CD4-positive, alpha-beta T cell treated with Interleukin-12 subunit alpha and Interleukin-12 subunit beta, for 1 hour (primary cell): ENCODE results near the gene COL5A2.

Experiments
- DNase-seq: peaks from one replicate; pipeline ENCODE4 v3.0.0-alpha.2; 2020

The COL5A2 gene

DNA sequence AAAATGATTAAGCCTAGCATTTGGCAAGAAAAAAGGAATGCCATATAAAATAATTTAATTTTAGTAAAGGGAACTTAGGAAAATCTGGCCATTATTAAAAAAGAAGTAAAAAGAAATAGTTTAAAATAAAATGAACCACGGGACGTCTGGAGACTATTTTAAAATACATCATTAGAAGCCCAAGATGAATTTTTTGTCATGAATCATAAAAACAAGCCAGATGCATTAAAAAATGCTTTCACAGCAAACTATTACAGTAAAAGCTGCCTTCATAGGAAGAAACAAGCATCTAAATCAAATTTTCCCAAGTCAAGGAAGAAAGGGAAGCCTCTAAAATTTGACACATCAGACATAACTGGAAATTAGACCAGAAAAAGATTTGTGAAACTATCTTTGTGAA is 33.0 kb downstream of the COL5A2 start:
- no peak for DNase-seq

DNA sequence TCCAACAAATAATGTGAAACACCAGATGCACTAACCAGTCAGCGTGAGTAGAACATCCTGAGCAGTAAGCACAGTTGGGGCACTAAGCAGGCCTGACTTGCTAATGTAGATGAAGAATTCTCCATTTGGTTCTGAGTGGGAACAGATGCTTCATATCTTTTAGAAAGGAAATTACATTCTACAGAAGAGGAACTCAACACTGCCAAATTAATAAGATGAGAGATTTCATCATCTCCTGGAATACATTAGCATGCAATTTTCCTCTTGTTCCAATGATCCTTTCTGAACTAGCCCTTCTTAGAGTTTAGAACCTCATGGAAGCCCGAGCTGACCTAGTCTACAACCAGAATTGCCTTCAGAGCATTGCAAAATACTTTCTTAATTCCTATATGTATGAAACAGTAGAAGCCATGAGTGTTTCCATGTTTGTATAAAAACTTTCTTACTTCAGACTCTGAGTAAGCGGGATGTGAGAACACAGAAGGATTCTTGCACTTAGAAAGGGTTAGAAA is 34.8 kb downstream of the COL5A2 start:
- DNase-seq: no peak

DNA sequence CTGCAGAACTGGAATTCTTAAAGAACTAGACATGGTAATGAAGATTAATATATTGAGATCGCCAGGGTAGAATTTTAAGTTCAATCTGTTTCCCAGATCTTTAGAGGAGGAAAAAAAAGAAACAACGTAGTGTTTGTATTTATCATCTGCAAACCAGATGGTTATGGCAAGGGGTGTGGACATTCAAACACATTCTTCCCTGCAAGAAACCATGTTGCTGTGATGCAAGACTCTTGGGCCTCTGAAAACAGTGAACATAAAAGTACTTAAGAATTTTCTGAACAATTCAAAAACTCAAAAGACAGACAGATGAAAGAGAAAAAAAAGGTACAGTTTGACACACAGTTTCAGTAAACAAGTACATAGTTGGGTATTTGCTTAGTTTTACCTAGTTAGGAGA is 35.6 kb downstream of the COL5A2 start:
- no peak for DNase-seq

DNA sequence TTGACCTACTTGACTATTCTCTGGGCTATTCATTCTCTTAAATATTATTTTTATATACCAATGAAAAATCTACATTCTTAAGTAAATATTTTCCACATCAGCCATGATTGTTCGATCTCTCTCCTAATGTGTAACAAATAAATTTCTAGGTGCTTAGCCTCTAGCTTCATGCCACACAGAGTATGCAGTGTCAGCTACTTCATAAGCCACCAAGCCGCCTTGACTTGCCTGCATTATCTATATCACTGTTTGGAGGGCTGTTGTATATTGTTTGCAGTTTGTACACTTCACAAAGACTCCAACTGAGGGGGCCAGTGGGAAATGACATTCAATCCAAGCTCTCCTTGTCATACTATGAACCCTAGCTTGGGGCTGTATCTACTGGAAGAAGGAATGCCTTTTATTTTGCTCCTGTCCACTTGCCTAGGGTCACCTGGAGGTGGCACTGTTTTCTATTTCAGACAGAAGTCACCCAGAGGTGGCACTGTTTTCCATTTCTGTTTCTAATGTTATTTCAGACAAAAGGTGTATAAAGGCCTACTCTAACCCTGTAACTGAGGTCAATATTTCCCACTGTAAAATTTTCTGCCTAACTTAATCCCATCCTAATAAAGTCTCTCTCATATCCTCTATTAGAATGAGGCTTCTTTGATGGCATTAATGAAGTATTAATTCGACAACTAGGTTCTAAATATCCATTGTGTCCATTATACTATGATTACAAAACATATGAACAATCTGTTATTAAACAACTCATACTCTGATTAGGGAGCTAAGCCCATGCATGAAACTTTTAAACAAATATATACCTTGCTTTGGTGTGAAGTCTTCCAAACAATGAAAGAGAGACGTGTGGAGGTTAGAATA is 36.4 kb downstream of the COL5A2 start:
- peak; percentile 62 for DNase-seq

DNA sequence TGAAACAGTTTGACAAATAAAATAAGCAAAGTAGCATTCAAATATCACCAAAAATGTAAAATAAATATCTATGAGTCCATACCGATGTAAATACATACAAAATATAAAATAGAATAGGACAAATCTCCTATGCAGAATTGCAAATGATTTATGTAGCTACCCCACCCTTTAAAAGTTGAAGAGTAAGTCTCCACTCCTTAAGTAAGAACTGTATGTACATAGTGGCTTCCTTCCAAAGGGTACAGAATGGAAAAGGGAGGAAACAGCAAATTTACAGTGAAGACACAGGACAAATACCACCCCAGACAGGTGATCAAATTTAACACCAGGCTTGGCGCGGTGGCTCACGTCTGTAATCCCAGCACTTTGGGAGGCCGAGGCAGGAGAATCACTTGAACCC is 40.8 kb downstream of the COL5A2 start:
- no peak for DNase-seq

DNA sequence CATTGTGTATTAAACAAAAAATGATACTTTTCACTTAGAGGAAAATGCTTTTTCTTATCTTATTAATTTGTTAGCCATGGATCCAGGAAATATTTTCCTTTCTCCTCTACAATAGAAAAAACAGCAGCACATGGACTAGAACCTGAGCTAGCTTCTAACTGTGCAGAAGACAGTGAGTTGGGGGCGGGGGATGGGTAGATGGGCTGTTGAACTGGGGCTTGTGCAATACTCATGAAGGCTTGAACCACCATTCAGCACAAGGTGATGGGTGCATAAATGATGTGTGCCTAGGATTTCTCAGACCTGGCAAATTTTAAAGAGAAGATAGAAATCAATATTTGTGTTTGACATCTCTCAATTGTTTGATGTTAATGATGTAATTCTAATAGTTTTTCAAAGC is 42.0 kb downstream of the COL5A2 start:
- no peak for DNase-seq

DNA sequence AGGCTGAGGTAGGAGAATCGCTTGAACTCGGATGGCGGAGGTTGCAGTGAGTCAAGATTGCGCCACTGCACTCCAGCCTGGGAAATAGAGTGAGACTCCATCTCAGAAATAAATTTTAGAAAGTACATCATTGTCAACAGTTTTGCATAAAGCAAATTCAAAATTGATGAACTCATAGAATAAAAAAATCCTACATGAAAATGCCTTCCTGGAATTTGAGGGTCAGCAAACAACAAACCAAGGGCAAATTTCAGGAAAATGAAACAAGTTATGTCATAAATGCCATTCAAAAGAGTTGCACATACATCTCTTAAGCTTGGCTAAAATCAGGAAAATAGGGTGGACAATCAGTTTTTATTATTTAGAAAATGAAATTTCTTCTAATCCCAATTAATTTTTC is 45.1 kb downstream of the COL5A2 start:
- DNase-seq: no peak

DNA sequence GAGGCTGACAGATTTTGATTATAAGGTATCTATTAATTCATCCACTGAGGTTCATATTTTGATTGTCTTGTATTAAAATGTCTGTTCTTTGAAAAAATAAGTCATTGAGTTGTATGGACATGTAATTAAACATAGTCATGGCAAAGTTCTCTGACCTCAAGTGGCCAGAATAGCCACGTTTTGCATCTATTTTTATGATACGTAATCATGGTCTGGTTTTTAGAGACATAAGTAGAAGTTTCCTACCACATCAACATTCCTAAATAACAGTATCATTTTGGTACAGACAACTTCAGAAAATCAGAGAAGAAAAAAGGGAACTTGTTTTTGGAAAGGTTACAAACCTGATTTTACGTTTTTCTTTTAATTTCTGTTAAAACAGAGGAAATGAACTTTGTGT is 47.6 kb downstream of the COL5A2 start:
- DNase-seq: no peak

DNA sequence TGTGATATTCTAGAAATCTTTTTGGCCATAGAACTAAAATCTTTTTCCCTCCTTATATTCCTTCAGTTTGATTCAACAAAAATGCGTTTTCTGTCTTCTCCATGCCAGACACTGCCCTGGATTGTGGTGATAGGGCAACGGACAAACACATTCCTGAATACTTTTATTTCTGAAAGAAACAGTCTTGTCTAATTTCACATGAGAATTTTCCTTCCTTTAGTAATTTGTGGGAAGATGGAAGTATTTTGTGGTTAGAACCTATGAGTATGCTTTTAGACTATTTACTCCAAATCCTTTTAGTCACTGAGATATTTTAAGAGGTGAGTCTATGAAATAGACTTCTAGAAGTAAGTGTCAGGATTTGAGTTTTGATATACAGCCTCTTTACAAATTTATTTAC is 49.6 kb downstream of the COL5A2 start:
- no peak for DNase-seq

DNA sequence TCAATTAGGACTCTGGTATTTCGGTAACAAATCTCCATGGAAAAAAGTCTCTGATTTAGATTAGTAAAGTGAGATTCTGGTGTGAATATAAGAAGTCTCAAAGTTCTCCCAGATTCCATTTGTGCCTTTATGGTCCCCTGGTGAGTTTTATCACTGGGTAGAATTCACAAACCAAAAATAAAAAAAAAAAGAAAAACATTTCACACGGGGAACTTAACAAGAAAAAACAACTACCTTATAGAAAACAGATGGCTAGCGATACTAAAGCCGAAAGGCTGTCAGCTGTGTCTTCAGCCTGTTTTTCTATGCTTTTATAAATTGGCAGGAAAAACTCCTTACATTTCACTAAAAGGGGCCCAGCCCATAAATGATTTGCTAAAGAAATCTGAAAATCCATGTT is 50.6 kb downstream of the COL5A2 start:
- DNase-seq: no peak

DNA sequence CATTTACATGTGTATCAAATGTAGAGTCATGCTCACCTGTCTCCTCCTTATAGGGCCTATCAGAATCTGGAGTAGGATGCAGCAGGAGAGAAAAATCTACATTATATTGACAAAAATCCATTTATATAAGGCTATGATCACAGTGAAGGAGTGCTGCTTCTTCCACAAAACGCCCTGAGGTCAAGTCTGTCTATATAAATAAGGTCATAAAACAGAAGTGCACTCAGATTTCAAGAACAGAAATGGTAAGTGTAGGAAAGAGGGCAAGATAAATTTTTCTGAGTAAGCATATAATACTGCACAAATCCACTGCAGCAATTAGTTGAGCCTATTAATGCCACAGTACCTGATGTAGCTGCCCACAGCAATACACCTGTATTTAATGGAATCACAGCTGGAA is 51.8 kb downstream of the COL5A2 start:
- DNase-seq: no peak

DNA sequence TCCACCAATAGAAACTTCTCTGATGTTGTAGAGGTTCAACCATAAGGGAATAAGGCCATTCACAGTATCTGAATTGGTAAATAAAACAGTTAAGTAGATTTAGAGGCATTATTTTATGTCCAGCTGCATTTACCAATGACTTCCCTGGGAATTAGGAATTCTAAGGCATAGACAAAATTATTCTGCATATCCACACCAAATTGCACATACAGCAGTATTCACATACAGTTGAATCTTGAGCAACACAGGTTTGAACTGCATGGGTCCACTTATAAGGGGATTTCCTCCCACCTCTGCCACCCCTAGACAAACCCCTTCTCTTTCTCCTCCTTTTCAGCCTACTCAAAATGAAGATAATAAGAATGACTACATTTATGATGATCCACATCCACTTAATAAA is 54.4 kb downstream of the COL5A2 start:
- DNase-seq: no peak

DNA sequence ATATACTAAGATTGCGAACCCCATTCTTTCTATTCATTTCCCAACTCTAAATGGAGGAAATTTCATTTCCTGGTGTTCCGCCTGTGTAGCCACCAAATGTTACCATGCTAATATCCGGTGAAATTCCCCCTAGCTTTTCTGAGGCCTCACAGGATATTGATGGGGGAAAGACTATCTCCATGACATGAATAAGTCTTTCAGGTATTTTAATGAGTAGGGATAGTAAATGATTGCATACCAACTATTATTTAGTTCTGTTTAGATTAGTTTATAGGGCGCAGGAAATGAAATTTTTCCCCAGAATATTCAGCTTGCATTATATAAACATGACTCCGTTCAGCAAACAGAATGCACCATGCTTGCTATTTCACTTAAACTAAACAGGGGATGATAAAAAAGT is 55.4 kb downstream of the COL5A2 start:
- DNase-seq: no peak

DNA sequence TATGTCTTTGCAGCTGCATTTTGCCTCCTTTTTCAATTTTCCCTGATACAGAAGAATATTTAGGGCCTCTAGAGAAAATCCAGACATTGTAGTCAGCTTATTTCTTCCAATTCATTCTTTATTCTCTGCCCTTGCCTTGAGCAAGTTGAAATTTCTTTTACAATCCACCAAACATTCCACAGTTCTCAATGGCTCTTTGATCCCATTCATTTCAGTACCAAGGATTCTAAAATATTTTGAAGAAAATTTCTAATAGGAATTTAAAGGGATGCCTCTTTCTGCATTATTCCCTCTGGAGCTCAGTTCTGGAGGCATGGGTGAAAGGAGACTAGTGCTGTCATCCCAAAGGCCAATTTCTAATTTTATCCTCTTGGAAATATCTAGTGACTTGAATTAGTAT is 61.2 kb downstream of the COL5A2 start:
- no peak for DNase-seq

DNA sequence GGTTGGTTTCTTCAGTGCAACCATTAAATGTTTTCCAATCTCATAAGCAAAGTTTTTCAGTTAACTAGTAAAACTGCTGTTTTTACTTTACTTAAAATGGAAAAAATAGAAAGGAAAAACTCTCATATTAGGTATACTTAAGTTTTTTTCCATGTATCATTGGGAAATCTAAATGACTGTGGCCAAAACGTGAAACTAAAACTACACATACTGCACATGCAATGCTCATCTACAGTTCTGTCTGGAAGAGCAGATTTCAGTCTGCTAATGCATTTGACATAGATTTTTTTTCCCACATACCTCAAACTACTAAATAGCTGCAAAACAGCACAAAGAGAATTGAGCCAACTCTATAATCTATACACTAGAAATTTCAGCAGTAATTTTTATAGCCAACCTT is 62.6 kb downstream of the COL5A2 start:
- DNase-seq: no peak

DNA sequence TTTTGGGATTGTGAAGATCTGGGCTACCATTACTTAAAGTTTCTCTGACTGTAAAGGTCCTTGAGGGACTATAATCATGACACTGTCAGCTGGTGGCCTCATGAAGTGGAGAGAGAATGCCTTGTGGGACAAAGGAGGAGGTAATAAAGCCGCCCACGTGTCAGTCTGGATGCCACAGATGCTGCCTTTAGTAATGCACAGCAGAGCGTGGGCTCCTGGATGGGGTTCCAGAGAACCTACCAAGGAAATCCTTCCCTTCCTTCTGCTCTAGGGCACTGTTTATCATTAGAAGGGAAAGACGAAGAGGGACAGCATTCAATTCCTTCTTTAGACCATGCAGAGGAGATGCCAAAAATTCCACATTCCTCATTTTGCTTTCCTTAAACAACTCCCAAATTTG is 63.5 kb downstream of the COL5A2 start:
- no peak for DNase-seq

DNA sequence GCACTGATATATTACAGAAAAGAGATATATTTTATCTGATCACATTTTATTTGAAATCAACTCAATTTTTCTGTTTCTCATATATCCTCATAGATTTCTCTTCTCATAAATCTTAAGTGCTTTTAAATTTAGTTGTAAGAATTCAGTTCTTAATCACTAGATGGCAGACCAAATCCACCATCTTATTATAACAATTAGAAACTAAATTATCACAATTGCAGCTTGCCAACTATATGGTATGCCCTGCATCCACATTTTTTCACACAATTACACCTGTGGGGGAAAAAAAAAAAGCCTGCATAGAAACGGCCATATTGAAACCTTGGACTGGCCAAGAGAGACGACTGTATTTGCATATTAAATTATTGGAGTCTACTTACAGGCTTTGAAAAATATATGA is 64.4 kb downstream of the COL5A2 start:
- no peak for DNase-seq

DNA sequence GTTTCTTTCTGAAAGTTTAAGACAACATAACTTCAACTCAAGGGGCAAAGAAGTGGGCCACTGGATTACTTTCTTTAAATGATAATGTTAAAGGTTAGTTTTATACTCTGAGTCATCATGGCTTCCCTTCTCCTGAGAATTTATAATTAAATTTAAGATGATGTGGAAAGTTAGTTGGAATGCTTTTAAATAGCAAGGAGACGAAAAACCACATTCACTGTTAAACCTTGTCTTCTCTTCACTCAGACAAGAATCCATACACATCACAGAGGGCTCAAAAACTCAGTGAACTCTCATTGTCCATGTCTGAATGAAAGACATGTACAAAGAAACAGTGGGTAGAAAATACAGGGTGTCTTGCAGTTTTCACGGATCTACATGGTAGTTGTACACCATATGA is 65.6 kb downstream of the COL5A2 start:
- DNase-seq: no peak

DNA sequence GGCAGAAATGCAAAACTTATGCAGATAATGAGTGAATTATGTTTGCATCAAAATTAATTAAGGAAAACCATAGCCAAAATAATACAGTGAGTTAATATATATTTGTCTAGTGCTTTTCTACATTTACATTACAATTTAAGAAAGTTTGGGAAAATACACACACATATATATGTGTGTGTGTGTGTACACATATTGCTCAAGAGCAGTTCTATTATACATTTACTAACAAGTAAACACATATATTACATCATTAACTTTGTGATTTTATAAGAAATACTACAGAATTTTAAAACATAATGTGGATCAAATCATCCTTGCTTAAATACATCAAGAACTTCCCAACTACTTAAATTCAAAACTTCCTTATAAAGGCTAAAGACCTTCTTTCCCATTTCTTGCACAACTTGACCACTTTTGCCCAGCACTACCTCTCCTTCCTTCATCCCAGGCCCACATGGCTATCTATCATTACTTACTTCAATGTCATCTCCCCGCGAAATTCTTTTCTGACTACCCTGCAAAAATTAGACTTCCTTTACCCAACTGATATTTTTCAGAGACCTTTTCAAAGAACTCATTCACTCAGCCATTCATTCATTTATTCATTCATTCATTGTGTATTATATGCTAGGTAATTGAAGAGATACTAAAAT is 68.4 kb downstream of the COL5A2 start:
- DNase-seq: no peak

DNA sequence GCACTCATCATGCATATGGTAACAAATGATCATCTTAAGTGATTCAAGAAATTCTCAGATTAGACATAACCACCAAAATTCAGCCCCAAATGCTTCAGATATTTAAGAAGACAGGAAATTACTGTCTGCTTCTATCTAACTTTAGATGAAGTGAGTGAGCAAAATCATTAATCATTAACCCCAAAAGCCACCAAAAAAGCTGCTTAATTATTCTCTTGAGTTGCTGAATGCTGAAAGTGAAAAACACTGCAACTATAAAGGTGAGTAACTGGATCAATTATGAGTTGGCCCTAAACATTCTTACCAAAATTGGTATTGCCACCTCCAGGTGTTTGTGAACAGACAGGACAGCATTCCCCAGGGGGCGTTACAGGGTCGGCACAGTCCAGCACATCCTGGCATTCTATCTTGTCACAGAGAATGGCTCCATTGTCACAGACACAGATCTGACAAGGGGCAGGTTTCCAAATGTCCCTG is 69.6 kb downstream of the COL5A2 start:
- no peak for DNase-seq

DNA sequence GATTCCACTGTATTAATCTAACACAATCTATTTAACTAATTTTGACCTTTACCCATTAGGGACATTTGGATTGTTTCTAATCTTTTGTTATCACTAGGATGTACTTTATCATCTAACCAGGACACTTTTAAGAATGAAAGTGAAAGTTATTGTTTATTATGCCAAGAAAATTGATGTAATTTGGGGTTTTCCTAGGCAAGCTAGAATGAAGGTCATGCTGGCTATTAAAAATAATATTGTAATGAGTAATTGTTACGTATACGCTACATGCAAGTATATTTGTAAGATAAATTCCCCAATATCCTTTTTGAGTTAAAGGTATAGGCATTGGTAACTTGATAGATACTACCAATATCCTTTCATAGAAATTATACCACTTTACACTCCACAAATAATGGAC is 74.6 kb downstream of the COL5A2 start:
- peak; percentile 2 for DNase-seq

DNA sequence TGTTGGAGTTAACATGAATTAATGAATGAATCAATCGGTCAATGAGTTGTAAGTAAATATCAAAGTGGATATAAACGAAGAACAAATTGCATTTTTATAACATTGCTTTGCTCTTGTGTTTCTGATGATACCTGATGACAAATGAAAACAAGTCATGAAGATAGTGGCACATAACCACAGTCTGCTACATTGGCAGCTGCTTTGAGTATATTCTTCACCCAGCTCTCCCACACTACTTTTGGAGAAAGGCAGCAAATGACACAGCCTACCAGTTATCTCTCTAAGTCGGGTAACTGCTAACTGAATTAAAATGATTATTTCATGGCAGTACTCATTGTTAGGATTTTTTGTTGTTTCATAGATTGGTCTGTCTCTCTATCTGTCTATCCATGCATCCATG is 76.8 kb downstream of the COL5A2 start:
- DNase-seq: no peak

DNA sequence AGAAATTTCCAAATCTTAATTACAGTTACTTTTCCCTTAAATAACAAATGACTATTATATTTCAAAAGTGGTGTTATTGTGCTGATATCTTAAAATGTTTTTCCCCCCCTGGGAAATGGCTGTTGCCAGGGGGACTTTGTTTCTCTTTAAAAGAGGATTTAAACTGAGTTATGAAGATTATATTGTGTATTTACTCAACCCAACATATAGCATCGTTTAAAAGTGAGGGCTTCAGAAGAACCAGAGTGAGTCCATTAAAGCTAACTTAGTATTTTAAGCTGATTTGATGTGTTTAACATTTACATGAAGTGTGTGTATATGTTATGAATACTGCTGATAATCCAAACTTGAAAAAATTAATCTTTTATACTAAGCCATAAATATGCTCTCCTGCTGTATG is 81.6 kb downstream of the COL5A2 start:
- DNase-seq: no peak

DNA sequence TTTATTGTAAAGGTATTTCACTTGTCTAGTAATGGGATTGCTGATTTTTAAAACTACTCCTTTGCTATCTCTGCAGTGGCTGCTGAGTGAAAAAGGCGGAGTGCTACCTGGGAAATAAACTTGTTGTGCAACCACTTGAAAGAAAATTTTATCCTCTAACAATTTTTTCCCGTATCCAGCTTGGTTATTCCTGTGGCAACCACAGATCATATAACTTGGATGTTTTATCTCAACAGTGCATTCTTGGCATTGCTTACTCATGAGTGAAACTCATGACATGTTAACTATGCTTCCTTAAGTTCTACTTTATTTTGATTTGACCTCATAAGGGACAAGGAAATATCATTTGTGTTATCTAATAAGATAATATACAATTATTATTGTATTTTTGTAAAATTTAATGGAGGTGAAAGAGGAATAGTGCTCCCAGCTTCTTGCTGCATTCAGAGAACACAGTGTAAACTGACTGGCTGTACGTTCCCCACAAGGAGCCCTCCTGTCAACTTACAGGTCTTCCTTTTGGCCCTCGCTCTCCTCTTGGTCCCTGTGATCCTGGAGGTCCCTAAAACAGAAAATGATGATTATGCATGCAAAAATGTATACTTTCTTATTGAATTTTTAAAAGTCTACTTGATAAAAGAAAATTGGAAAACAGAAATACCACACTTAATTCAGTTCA is 82.7 kb downstream of the COL5A2 start:
- DNase-seq: no peak
